K562 (cell line): ENCODE data around the gene OR4K2. TPM values are rescaled to one million over a fixed set of nuclear protein-coding genes. Genes with fewer than 3 reads are reported as not detected.

Source experiments
- BACH1 ChIP-seq: fragments of 200-800 bp; sonication (Bioruptor generic); IDR thresholded peaks from 2 replicates; pipeline ENCODE4 v1.6.1; 2016; ENCODE audit warnings: missing genetic modification characterization, missing compliant biosample characterization
- CREB3 ChIP-seq: fragments of 450-650 bp; conservative IDR thresholded peaks from 2 replicates; pipeline ENCODE4 v1.6.1; 2016; ENCODE audit warnings: missing genetic modification characterization, low read depth, mild to moderate bottlenecking, missing compliant biosample characterization, moderate library complexity
- CREBBP ChIP-seq: IDR thresholded peaks from one replicate; pipeline ENCODE4 v1.6.1; 2012; ENCODE audit warnings: low read depth, mild to moderate bottlenecking, control low read depth, inconsistent platforms, low read length
- GATAD2B ChIP-seq: fragments of 450-650 bp; IDR thresholded peaks from 2 replicates; pipeline ENCODE4 v1.6.1; 2017; ENCODE audit warnings: mild to moderate bottlenecking, borderline replicate concordance
- MCM7 ChIP-seq, 2 experiments: fragments of 450-650 bp; IDR thresholded peaks; 2 replicates each; pipeline ENCODE4 v1.6.1; 2016 to 2018
- MGA ChIP-seq: fragments of 450-650 bp; IDR thresholded peaks from 2 replicates; pipeline ENCODE4 v1.6.1; 2016; ENCODE audit warnings: mild to moderate bottlenecking, moderate library complexity
- PREB ChIP-seq: sonication (generic); formaldehyde crosslinking; IDR thresholded peaks from 2 replicates; pipeline ENCODE4 v1.8.1; 2023; ENCODE audit warnings: mild to moderate bottlenecking, missing genetic modification reagents
- PTRF ChIP-seq: fragments of 450-650 bp; IDR thresholded peaks from 2 replicates; pipeline ENCODE4 v1.6.1; 2016; ENCODE audit warnings: mild to moderate bottlenecking, missing genetic modification characterization, missing compliant biosample characterization
- ZNF445 ChIP-seq: fragments of 250-450 bp; sonication (Bioruptor Pico); IDR thresholded peaks from 2 replicates; pipeline ENCODE4 v1.4.0; 2020; ENCODE audit warnings: low read depth, mild to moderate bottlenecking, moderate library complexity
- polyA plus RNA-seq, 8 experiments: library from polyadenylated mRNA; depleted of rRNA in 4 of 8; stranded (reverse) in 5 of 8; unstranded in 3 of 8; fragments of >200 nt; fragmentation: Nextera tagmentation in 2 of 8; fragmentation: Illumina TruSeq in 1 of 8; extraction: Ambion mirVana in 2 of 8; extraction: Trizol in 1 of 8; gene quantifications; 2 replicates each; pipeline versions ENCODE4 v1.2.1 to v1.2.3, GENCODE V29; 2011 to 2014; ENCODE audit warnings: inconsistent platforms in 1 of 8, missing spikeins in 1 of 8
- total RNA-seq, 7 experiments: library from RNA; depleted of rRNA in 6 of 7; stranded (reverse); fragments of >200 nt in 6 of 7; fragmentation: Illumina TruSeq in 2 of 7; extraction: Trizol in 2 of 7; gene quantifications; 2 replicates each; pipeline versions ENCODE4 v1.2.1 to v1.2.3, GENCODE V29; 2011 to 2021; ENCODE audit warnings: low replicate concordance in 1 of 7

OR4K2 gene
- total and polyA plus RNA-seq, 9 of the 15 experiments (the other 6 are each of a cell fraction or from before 2014, with no cell fraction given): not detected

- TF ChIP-seq PTRF (no peak), CREBBP (no peak), MGA (no peak), BACH1 (no peak), GATAD2B (no peak), PREB (no peak), MCM7 (IDR thresholded peaks at IDR 0.05) (no peak), ZNF445 (CRISPR knock-in tag) (no peak), CREB3 (tag) (no peak)
Measured at GRCh38 chr14:19828314-19828713, 46.6 kb upstream of the OR4K2 start (continued).
